GM12875 (cell line): ENCODE data around the gene ENO2.

Experiments used
- H3K4me3 ChIP-seq: one replicate; pipeline ENCODE4 v1.5.1; 2011; ENCODE audit warnings: low read depth, low read length, control low read depth
- TF ChIP-seq, protein P1 (sequence below): IDR thresholded peaks from 2 replicates; pipeline ENCODE4 v1.5.1; 2011; ENCODE audit warnings: low read depth, mild to moderate bottlenecking, control low read depth, inconsistent platforms, low read length, moderate library complexity, borderline replicate concordance; ENCODE audit not compliant: insufficient read depth

The ENO2 gene

DNA sequence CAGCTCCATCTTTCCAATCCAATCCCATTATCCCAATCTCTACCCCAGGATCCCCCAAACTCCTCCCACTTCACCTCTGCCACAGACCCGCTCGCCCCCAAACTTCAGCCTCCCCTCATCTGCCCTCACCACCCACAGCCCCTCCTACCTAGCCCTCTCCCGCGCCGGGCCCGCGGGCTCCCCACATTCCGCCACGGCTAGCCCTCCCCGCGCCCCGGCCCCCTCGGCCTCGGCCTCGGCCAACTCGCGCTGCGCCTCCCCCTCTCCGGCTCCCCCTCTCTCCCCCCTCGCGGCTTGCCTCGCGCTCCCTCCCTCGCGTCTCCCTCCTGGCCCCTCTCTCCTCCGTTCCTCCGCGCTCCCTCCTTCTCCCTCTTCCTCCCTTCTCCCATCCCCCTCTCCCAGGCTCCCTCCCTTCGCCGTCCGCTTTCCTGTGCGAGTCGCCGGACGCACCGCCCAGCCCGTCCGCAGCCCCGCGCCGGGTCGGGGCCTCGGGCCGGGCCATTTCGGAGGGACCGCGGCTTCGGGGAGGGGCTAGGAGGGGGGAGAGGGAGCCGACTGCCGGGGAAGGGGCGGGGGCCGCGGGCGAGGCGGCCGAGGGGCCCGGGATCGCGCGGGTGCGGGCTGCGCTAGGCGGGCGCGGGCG, 13.1 kb downstream of the ENO2 start, which contains the start of gene ATN1:
Gene ATN1, plus strand, starts transcription at position 581 of the 643 bp plus-strand sequence. CDS start 6,043 bp downstream, outside the sequence.
- peak within 1 kb of the TSS; percentile 85 for H3K4me3 ChIP-seq
- TF ChIP-seq, protein P1, sequence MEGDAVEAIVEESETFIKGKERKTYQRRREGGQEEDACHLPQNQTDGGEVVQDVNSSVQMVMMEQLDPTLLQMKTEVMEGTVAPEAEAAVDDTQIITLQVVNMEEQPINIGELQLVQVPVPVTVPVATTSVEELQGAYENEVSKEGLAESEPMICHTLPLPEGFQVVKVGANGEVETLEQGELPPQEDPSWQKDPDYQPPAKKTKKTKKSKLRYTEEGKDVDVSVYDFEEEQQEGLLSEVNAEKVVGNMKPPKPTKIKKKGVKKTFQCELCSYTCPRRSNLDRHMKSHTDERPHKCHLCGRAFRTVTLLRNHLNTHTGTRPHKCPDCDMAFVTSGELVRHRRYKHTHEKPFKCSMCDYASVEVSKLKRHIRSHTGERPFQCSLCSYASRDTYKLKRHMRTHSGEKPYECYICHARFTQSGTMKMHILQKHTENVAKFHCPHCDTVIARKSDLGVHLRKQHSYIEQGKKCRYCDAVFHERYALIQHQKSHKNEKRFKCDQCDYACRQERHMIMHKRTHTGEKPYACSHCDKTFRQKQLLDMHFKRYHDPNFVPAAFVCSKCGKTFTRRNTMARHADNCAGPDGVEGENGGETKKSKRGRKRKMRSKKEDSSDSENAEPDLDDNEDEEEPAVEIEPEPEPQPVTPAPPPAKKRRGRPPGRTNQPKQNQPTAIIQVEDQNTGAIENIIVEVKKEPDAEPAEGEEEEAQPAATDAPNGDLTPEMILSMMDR = no peak

GRCh38 chr12:6928022-6928702, 13.8 kb downstream of the ENO2 start:
- TF ChIP-seq, protein P1 = no peak
- H3K4me3 ChIP-seq = peak overlapping the region; percentile 85

DNA sequence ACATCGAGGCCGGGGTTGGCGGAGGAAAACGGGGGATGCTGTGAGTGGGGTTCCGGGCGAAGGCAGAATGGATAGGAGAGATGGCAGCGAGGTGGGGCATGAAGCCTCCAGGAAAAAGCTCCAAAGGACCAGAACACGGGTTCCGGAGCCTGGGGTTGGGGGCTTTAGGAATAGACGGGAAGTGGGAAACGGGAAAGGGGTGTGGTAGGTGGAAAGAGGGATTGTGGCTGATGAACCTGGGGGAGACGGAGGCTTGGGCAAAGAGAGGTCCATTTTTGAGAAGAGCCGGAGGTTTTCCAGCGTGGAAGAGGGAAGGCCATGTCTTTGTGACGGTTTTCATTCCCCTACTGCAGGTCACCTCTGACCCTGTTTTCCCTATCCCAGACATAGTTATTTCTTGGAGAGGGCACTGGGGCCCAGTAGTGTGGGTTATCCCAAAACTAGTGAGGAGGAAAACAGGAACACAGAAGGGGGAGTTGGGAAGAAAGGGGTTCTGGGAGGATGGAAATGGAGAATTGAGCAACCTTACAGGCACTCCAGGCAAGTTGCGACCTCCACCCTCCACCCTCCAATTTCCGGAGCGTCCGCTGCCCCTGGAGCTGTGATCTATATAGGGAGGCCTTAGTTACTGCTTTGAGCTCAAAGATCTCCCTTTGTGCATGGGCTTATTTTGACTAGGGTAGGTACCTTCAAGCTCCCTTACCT, 14.5 kb downstream of the ENO2 start:
- TF ChIP-seq, protein P1 = no peak
- peak overlapping the region; percentile 85 for H3K4me3 ChIP-seq

GRCh38 chr12:6929466-6930452, 15.4 kb downstream of the ENO2 start:
- TF ChIP-seq, protein P1 = no peak
- peak overlapping the region; percentile 85 for H3K4me3 ChIP-seq

GRCh38 chr12:6932766-6933165, 18.4 kb downstream of the ENO2 start:
- H3K4me3 ChIP-seq = no peak overlapping the region
- TF ChIP-seq, protein P1 = no peak

GRCh38 chr12:6934110-6934509, 19.7 kb downstream of the ENO2 start:
- TF ChIP-seq, protein P1 = no peak
- no peak overlapping the region for H3K4me3 ChIP-seq
